H1 (cell line): ENCODE results near the gene WDR38. TPM values are rescaled to one million over a fixed set of nuclear protein-coding genes. Genes with fewer than 3 reads are reported as not detected.

Experiments used
- RNF2 ChIP-seq: fragments of 200-900, 300-1000 bp; sonication (generic); IDR thresholded peaks from 2 replicates; pipeline ENCODE4 v1.7.1; 2016; ENCODE audit warnings: borderline replicate concordance, low read depth, mild to moderate bottlenecking, antibody characterized with exemption, low read length; ENCODE audit not compliant: poor library complexity, severe bottlenecking; ENCODE audit errors: missing control alignments
- polyA plus RNA-seq, 7 experiments: library from polyadenylated mRNA; depleted of rRNA in 3 of 7; stranded (reverse) in 5 of 7; unstranded in 2 of 7; fragments of >200 nt in 5 of 7; fragments of 200-250 nt in 2 of 7; gene quantifications; 1 replicate in 5 of 7; 2 replicates in 1 of 7; 4 replicates in 1 of 7; pipeline versions ENCODE4 v1.2.1 to v1.2.3, GENCODE V29; 2011 to 2013; ENCODE audit warnings: missing spikeins in 2 of 7, mixed read lengths in 2 of 7
- total RNA-seq: library from RNA; stranded (reverse); fragmentation: NEBNext Ultra II Directional; extraction: Animal tissue kit (Norgen Biotek cat#: 25700); gene quantifications from 2 replicates; pipeline ENCODE4 v1.2.1, GENCODE V29; 2021

The WDR38 gene
- total and polyA plus RNA-seq, 2 of the 8 experiments (the other 6 are each of a cell fraction or from before 2014, with no cell fraction given) = not detected

GRCh38 chr9:124857533-124858162, 4.4 kb downstream of the WDR38 start (continued):
- TF ChIP-seq RNF2 = no peak
